Neural progenitor cell (in vitro differentiated cells): Measurements from ENCODE around the gene PNKP.

ENCODE experiments used
- EZH2 ChIP-seq: fragments of 200-600 bp; sonication (generic); IDR thresholded peaks from 2 replicates; pipeline ENCODE4 v1.6.1; 2017; ENCODE audit warnings: antibody characterized with exemption, mild to moderate bottlenecking, moderate library complexity
- TF ChIP-seq, protein P1 (sequence below): fragments of 200-600 bp; sonication (generic); IDR thresholded peaks from 2 replicates; pipeline ENCODE4 v1.5.1; 2017; ENCODE audit warnings: antibody characterized with exemption, mild to moderate bottlenecking

DNA sequence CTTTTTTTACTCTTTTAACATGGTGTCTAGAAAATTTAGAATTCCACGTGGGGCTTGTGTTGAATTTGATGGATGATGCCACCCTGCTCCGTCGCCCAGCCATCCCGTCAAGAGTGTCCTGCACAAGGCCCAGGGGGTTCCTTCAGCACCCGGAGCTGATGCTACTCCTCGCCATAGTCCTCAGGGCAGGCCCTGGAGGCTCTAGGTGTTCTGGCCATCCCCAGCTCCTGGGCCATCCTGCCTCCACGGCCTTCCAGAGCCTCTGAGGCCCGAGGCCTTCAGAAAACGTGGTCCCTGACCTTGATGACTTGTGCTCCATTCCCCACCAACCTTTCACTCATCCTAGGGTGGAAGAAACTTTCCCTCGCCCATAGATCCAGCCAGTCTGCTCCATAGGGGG lies 6.5 kb upstream of the PNKP start:
- TF ChIP-seq, protein P1, sequence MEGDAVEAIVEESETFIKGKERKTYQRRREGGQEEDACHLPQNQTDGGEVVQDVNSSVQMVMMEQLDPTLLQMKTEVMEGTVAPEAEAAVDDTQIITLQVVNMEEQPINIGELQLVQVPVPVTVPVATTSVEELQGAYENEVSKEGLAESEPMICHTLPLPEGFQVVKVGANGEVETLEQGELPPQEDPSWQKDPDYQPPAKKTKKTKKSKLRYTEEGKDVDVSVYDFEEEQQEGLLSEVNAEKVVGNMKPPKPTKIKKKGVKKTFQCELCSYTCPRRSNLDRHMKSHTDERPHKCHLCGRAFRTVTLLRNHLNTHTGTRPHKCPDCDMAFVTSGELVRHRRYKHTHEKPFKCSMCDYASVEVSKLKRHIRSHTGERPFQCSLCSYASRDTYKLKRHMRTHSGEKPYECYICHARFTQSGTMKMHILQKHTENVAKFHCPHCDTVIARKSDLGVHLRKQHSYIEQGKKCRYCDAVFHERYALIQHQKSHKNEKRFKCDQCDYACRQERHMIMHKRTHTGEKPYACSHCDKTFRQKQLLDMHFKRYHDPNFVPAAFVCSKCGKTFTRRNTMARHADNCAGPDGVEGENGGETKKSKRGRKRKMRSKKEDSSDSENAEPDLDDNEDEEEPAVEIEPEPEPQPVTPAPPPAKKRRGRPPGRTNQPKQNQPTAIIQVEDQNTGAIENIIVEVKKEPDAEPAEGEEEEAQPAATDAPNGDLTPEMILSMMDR, result no peak
- TF ChIP-seq EZH2, result no peak
